H1 (cell line): ENCODE data around the gene ASXL1.

ENCODE experiments used
- CBX8 ChIP-seq: fragments of 300-800, 300-1000 bp; sonication (generic); IDR thresholded peaks from 2 replicates; pipeline ENCODE4 v1.7.1; 2016; ENCODE audit warnings: low read depth, low read length, borderline replicate concordance
- CTCF ChIP-seq, 3 experiments: IDR thresholded peaks; 1 replicate in 2 of 3; 2 replicates in 1 of 3; pipeline versions ENCODE4 v1.5.1 to v1.6.1; 2011; ENCODE audit warnings: low read length in 3 of 3, mild to moderate bottlenecking in 3 of 3, inconsistent platforms in 2 of 3, low read depth in 1 of 3, moderate library complexity in 1 of 3; ENCODE audit not compliant: insufficient read depth in 1 of 3; ENCODE audit errors: control extremely low read depth in 1 of 3
- EP300 ChIP-seq, 2 experiments: IDR thresholded peaks; 1 replicate in 1 of 2; 2 replicates in 1 of 2; pipeline ENCODE4 v1.6.1; 2011 to 2012; ENCODE audit warnings: low read depth in 2 of 2, low read length in 2 of 2, mild to moderate bottlenecking in 2 of 2, borderline replicate concordance in 1 of 2, inconsistent platforms in 1 of 2, moderate library complexity in 1 of 2
- KDM1A ChIP-seq: fragments of 200-600, 300-600 bp; sonication (generic); IDR thresholded peaks from 2 replicates; pipeline ENCODE4 v1.7.1; 2016; ENCODE audit warnings: mild to moderate bottlenecking, low read length, borderline replicate concordance
- PHF8 ChIP-seq: fragments of 200-600 bp; sonication (generic); conservative IDR thresholded peaks from 2 replicates; pipeline ENCODE4 v1.7.1; 2012; ENCODE audit warnings: low read depth, mild to moderate bottlenecking, inconsistent platforms, low read length, moderate library complexity
- POLR2A ChIP-seq, 2 experiments: IDR thresholded peaks; 1 replicate in 1 of 2; 2 replicates in 1 of 2; pipeline ENCODE4 v1.6.1; 2011; ENCODE audit warnings: low read depth in 2 of 2, low read length in 2 of 2, mild to moderate bottlenecking in 2 of 2; ENCODE audit errors: control extremely low read depth in 1 of 2
- RAD21 ChIP-seq, 2 experiments: IDR thresholded peaks in 1 of 2; conservative IDR thresholded peaks in 1 of 2; 2 replicates each; pipeline ENCODE4 v1.6.1; 2011; ENCODE audit warnings: low read depth in 2 of 2, low read length in 2 of 2, improper control_type of control experiment in 1 of 2, inconsistent platforms in 1 of 2, mild to moderate bottlenecking in 1 of 2, moderate library complexity in 1 of 2
- RFX5 ChIP-seq: IDR thresholded peaks from 2 replicates; pipeline ENCODE4 v1.6.1; 2011; ENCODE audit warnings: low read depth, low read length, improper control_type of control experiment, borderline replicate concordance
- SRF ChIP-seq: IDR thresholded peaks from 2 replicates; pipeline ENCODE4 v1.6.1; 2011; ENCODE audit warnings: mild to moderate bottlenecking, low read depth, low read length, moderate library complexity
- SUZ12 ChIP-seq: fragments of 200-600 bp; sonication (generic); IDR thresholded peaks from 2 replicates; pipeline ENCODE4 v1.6.1; 2012; ENCODE audit warnings: mild to moderate bottlenecking, inconsistent platforms, low read length, moderate library complexity, mixed read lengths
- TAF1 ChIP-seq: IDR thresholded peaks from 2 replicates; pipeline ENCODE4 v1.6.1; 2011; ENCODE audit warnings: mild to moderate bottlenecking, low read depth, low read length
- TCF12 ChIP-seq: IDR thresholded peaks from 2 replicates; pipeline ENCODE4 v1.6.1; 2011; ENCODE audit warnings: low read depth, mild to moderate bottlenecking, low read length
- USF2 ChIP-seq: IDR thresholded peaks from 2 replicates; pipeline ENCODE4 v1.6.1; 2011; ENCODE audit warnings: low read length, improper control_type of control experiment
- YY1 ChIP-seq: IDR thresholded peaks from 2 replicates; pipeline ENCODE4 v1.6.1; 2011; ENCODE audit warnings: low read depth, mild to moderate bottlenecking, low read length

- no peak for TF ChIP-seq POLR2A (IDR thresholded peaks at IDR 0.05; ENCODE audit: control extremely low read depth in 1 of 2, low read depth in 2 of 2, low read length in 2 of 2)
- TF ChIP-seq CTCF (IDR thresholded peaks at IDR 0.05; ENCODE audit: control extremely low read depth in 1 of 3, insufficient read depth in 1 of 3, low read depth in 1 of 3, low read length in 3 of 3), result no peak
- TF ChIP-seq PHF8, result no peak
- no peak for TF ChIP-seq KDM1A
- TF ChIP-seq YY1, result no peak
- TF ChIP-seq TCF12, result no peak
- TF ChIP-seq EP300 (IDR thresholded peaks at IDR 0.05; ENCODE audit: borderline replicate concordance in 1 of 2, low read depth in 2 of 2, low read length in 2 of 2), result no peak
- no peak for TF ChIP-seq USF2
- TF ChIP-seq TAF1, result no peak
- TF ChIP-seq SUZ12, result no peak
- TF ChIP-seq CBX8, result no peak
- no peak for TF ChIP-seq RFX5
- TF ChIP-seq SRF, result no peak
- TF ChIP-seq RAD21 (IDR thresholded peaks at IDR 0.05 in 1 of 2, conservative IDR thresholded peaks at IDR 0.05 in 1 of 2; ENCODE audit: low read depth in 2 of 2, low read length in 2 of 2), result no peak
These were observed 71.2 kb downstream of the ASXL1 start for GRCh38 chr20:32429343-32429742.
